Spleen (tissue), 11 donors: Measurements from ENCODE around the gene OSBPL1A. TPM values are rescaled to one million over a fixed set of nuclear protein-coding genes. Genes with fewer than 3 reads are reported as not detected.

Experiments
- DNase-seq: peaks from one replicate; pipeline ENCODE4 v3.0.0-alpha.2; 2020
- H3K27ac ChIP-seq, 8 donors: fragments of 200-600 bp; sonication (generic) in 7 of 8; 1 replicate in 4 of 8; 2 replicates in 4 of 8; pipeline versions ENCODE4 v1.5.0 to v1.8.0; 2016 to 2021; ENCODE audit warnings: inconsistent platforms in 4 of 8, mild to moderate bottlenecking in 4 of 8, moderate library complexity in 1 of 8
- H3K27me3 ChIP-seq, 7 donors: fragments of 200-600 bp; sonication (generic) in 6 of 7; replicated peaks in 1 of 7; 1 replicate in 4 of 7; 2 replicates in 3 of 7; pipeline versions ENCODE4 v1.5.0 to v1.8.0; 2016 to 2021; ENCODE audit warnings: inconsistent platforms in 3 of 7, mild to moderate bottlenecking in 1 of 7
- H3K36me3 ChIP-seq, 6 donors: fragments of 200-600 bp; sonication (generic) in 5 of 6; 1 replicate in 4 of 6; 2 replicates in 2 of 6; pipeline versions ENCODE4 v1.5.0 to v1.8.0; 2016 to 2021; ENCODE audit warnings: inconsistent platforms in 2 of 6
- H3K4me1 ChIP-seq, 6 donors: fragments of 200-600 bp; sonication (generic) in 5 of 6; 1 replicate in 3 of 6; 2 replicates in 3 of 6; pipeline versions ENCODE4 v1.5.0 to v1.8.0; 2016 to 2021; ENCODE audit warnings: inconsistent platforms in 3 of 6
- H3K4me3 ChIP-seq, 8 donors: fragments of 200-600 bp; sonication (generic) in 7 of 8; 1 replicate in 4 of 8; 2 replicates in 4 of 8; pipeline versions ENCODE4 v1.5.0 to v1.8.0; 2016 to 2021; ENCODE audit warnings: inconsistent platforms in 4 of 8, mild to moderate bottlenecking in 4 of 8, moderate library complexity in 2 of 8
- H3K9me3 ChIP-seq, 8 donors: fragments of 200-600 bp; sonication (generic) in 7 of 8; 1 replicate in 4 of 8; 2 replicates in 4 of 8; pipeline versions ENCODE4 v1.5.0 to v1.8.0; 2016 to 2021; ENCODE audit warnings: inconsistent platforms in 4 of 8
- POLR2A ChIP-seq, 3 donors: fragments of 450-650 bp; IDR thresholded peaks; one replicate each; pipeline ENCODE4 v1.5.1; 2017; ENCODE audit warnings: antibody characterized with exemption in 3 of 3, mild to moderate bottlenecking in 1 of 3
- POLR2AphosphoS5 ChIP-seq, 3 donors: sonication (generic); formaldehyde crosslinking; IDR thresholded peaks; one replicate each; pipeline ENCODE4 v1.5.1; 2017; ENCODE audit warnings: antibody characterized with exemption in 3 of 3
- WGBS, 5 donors: extraction: QIAGEN DNeasy Blood & Tissue Kit in 3 of 5; methylation state at CpG; one replicate each; pipeline versions ENCODE4 v1.1.5 to v1.1.7; 2013 to 2018; 5-methylcytosine and 5-hydroxymethylcytosine counted together
- intact Hi-C: fragments of 100-400 bp; cut with DNase I; formaldehyde crosslinking; loops from one replicate; pipeline ENCODE4 v1.15.0; 2023; ENCODE audit warnings: low total_unique reads
- polyA plus RNA-seq, 3 donors: library from polyadenylated mRNA; stranded (reverse); fragments of 200-250 nt; gene quantifications; one replicate each; pipeline ENCODE4 v1.2.1, GENCODE V29; 2013
- total RNA-seq, 7 donors: library from RNA; depleted of rRNA in 3 of 7; stranded (reverse); fragments of >200 nt in 3 of 7; fragmentation: NEBNext Ultra II Directional in 4 of 7; extraction: Animal tissue kit (Norgen Biotek cat#: 25700) in 4 of 7; gene quantifications; one replicate each; pipeline versions ENCODE4 v1.1.0 to v1.2.1, GENCODE V29; 2016 to 2021
- TF ChIP-seq, protein P1 (sequence below), 11 experiments: fragments of 200-600 bp in 7 of 11; fragments of 450-650 bp in 4 of 11; sonication (generic) in 4 of 11; IDR thresholded peaks in 8 of 11; conservative IDR thresholded peaks in 3 of 11; 1 replicate in 7 of 11; 2 replicates in 4 of 11; pipeline versions ENCODE4 v1.4.0 to v1.8.0; 2016 to 2021; ENCODE audit warnings: antibody characterized with exemption in 11 of 11, inconsistent platforms in 4 of 11, mild to moderate bottlenecking in 1 of 11
- donor health status: healthy with polysubstance abuse.
- donor health status: DM: no; HTN: no; CAD: no; lungs with moderate emphysema.
- donor health status: DM: no; HTN: no; CAD: no.
- donor health status: Bipolar disorder and iron deficiency.
- donor health status: healthy.
- donor health status: DM: no; HTN: no; CAD: no.
- donor health status: DM: yes; HTN: yes; CAD: no.

The OSBPL1A gene
- total and polyA plus RNA-seq, 10 donors: 3.8 to 29.6 (median 22.1) TPM

DNA sequence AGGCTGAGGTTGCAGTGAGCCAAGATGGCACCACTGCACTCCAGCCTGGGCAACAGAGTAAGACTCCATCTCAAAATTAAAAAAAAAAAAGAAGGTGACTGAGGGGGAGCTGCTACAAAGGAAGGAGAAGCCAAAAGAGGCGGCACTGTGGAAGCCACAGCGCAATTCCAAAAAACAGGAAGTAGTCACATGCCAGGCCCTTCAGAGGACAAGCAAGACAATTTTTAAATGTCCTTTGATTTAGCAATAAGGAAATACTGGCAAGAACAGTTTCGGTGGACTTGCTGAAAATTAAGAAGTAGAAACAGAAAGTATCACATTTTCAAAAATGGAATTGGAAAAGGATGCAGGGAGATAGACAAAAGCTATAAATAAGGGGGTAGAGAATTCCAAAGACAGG lies 122.8 kb downstream of the OSBPL1A start:
- no peak for DNase-seq
- 21 to 46% (median 28%) methylated on average over 3 of the region's 3 CpGs for WGBS, 5 donors
- Histone ChIP-seq H3K27me3 (peaks cover 0 to 29% (median 3%) of the 10 kb centered on the region in 7 donors), H3K9me3 (no peaks in the 10 kb centered on the region), H3K36me3 (no peaks in the 10 kb centered on the region), H3K4me1 (peaks cover 5 to 52% (median 33%) of the 10 kb centered on the region in 6 donors), H3K27ac (peak overlapping the region in 6 of 8 donors; percentile 4 to 76 (median 60)), H3K4me3 (no peak overlapping the region)
- TF ChIP-seq, protein P1, sequence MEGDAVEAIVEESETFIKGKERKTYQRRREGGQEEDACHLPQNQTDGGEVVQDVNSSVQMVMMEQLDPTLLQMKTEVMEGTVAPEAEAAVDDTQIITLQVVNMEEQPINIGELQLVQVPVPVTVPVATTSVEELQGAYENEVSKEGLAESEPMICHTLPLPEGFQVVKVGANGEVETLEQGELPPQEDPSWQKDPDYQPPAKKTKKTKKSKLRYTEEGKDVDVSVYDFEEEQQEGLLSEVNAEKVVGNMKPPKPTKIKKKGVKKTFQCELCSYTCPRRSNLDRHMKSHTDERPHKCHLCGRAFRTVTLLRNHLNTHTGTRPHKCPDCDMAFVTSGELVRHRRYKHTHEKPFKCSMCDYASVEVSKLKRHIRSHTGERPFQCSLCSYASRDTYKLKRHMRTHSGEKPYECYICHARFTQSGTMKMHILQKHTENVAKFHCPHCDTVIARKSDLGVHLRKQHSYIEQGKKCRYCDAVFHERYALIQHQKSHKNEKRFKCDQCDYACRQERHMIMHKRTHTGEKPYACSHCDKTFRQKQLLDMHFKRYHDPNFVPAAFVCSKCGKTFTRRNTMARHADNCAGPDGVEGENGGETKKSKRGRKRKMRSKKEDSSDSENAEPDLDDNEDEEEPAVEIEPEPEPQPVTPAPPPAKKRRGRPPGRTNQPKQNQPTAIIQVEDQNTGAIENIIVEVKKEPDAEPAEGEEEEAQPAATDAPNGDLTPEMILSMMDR (IDR thresholded peaks at IDR 0.05 in 8 of 11, conservative IDR thresholded peaks at IDR 0.05 in 3 of 11): no peak
- TF ChIP-seq POLR2AphosphoS5 (IDR thresholded peaks at IDR 0.05): peak in 1 of 3 donors; percentile 36
- intact Hi-C loops: no loop called here

- Histone ChIP-seq H3K9me3 (no peaks in the 10 kb centered on the region), H3K27me3 (peaks cover 0 to 29% (median 3%) of the 10 kb centered on the region in 7 donors), H3K27ac (no peak overlapping the region), H3K4me1 (peaks cover 5 to 52% (median 33%) of the 10 kb centered on the region in 6 donors), H3K4me3 (no peak overlapping the region), H3K36me3 (no peaks in the 10 kb centered on the region)
- WGBS, 5 donors: 85 to 97% (median 91%) methylated on average over 2 of the region's 2 CpGs
- intact Hi-C loops: no loop called here
- no peak for DNase-seq
- TF ChIP-seq, protein P1 (IDR thresholded peaks at IDR 0.05 in 8 of 11, conservative IDR thresholded peaks at IDR 0.05 in 3 of 11): no peak
- TF ChIP-seq POLR2AphosphoS5 (IDR thresholded peaks at IDR 0.05) (no peak), POLR2A (IDR thresholded peaks at IDR 0.05) (no peak)
Observed at GRCh38 chr18:24273596-24273995, 124.0 kb downstream of the OSBPL1A start.

GRCh38 chr18:24272229-24272525 lies 125.4 kb downstream of the OSBPL1A start:
- H3K4me3 ChIP-seq: peak overlapping the region; percentile 18 to 78 (median 50)
- 8 to 19% (median 13%) methylated on average over 9 of the region's 9 CpGs for WGBS, 5 donors

More at GRCh38 chr18:24272229-24272525, 125.4 kb downstream of the OSBPL1A start:
- Histone ChIP-seq H3K27ac (peak overlapping the region; percentile 27 to 85 (median 80)), H3K9me3 (peaks cover 0 to 8% (median 0%) of the 10 kb centered on the region in 8 donors), H3K36me3 (no peaks in the 10 kb centered on the region), H3K27me3 (peaks cover 0 to 29% (median 3%) of the 10 kb centered on the region in 7 donors), H3K4me1 (peaks cover 5 to 52% (median 33%) of the 10 kb centered on the region in 6 donors)
- intact Hi-C loops: no loop called here
- TF ChIP-seq, protein P1 (IDR thresholded peaks at IDR 0.05 in 8 of 11, conservative IDR thresholded peaks at IDR 0.05 in 3 of 11): no peak
- no peak for TF ChIP-seq POLR2A (IDR thresholded peaks at IDR 0.05)
- no peak for TF ChIP-seq POLR2AphosphoS5 (IDR thresholded peaks at IDR 0.05)
- DNase-seq: no peak
